Aorta (tissue), 5 donors: ENCODE measurements around the gene MED12L. TPM values are rescaled to one million over a fixed set of nuclear protein-coding genes. Genes with fewer than 3 reads are reported as not detected.

Source experiments
- ATAC-seq: fragments of 200-7000 bp; cut with Tn5 transposase; one replicate; pipeline ENCODE4 v1.9.1; 2022; ENCODE audit warnings: moderate library complexity; ENCODE audit not compliant: low FRiP score
- DNase-seq, 2 donors: peaks; one replicate each; pipeline ENCODE4 v3.0.0-alpha.2; 2020
- H3K27ac ChIP-seq, 2 donors: one replicate each; pipeline ENCODE4 v1.5.1; 2013; ENCODE audit warnings: low read length in 2 of 2, mild to moderate bottlenecking in 2 of 2, moderate library complexity in 2 of 2, control low read depth in 1 of 2, inconsistent platforms in 1 of 2, low read depth in 1 of 2
- H3K27me3 ChIP-seq, 2 donors: one replicate each; pipeline ENCODE4 v1.6.1; 2013; ENCODE audit warnings: control low read depth in 1 of 2, low read length in 1 of 2, mild to moderate bottlenecking in 1 of 2, moderate library complexity in 1 of 2; ENCODE audit not compliant: insufficient read depth in 2 of 2, control insufficient read depth in 1 of 2
- H3K36me3 ChIP-seq, 2 donors: one replicate each; pipeline ENCODE4 v1.6.1; 2013; ENCODE audit warnings: control low read depth in 1 of 2, low read length in 1 of 2, mild to moderate bottlenecking in 1 of 2; ENCODE audit not compliant: insufficient read depth in 2 of 2, control insufficient read depth in 1 of 2
- H3K4me1 ChIP-seq, 2 donors: one replicate each; pipeline ENCODE4 v1.6.1; 2013; ENCODE audit warnings: low read length in 2 of 2, control low read depth in 1 of 2, mild to moderate bottlenecking in 1 of 2, moderate library complexity in 1 of 2; ENCODE audit not compliant: insufficient read depth in 2 of 2, control insufficient read depth in 1 of 2
- H3K4me3 ChIP-seq, 2 donors: one replicate each; pipeline ENCODE4 v1.5.1; 2013; ENCODE audit warnings: low read length in 2 of 2, control low read depth in 1 of 2, mild to moderate bottlenecking in 1 of 2
- H3K9me3 ChIP-seq: one replicate; pipeline ENCODE4 v1.6.1; 2013; ENCODE audit warnings: mild to moderate bottlenecking, low read length; ENCODE audit not compliant: control insufficient read depth
- WGBS, 2 donors: extraction: QIAGEN DNeasy Blood & Tissue Kit; methylation state at CpG; one replicate each; pipeline ENCODE4 v1.1.7; 2013; 5-methylcytosine and 5-hydroxymethylcytosine counted together
- intact Hi-C, 2 donors: fragments of 100-400 bp; cut with DNase I; formaldehyde crosslinking; loops; one replicate each; pipeline versions ENCODE4 v1.14.2 to v1.15.0; 2022
- polyA plus RNA-seq, 2 donors: library from polyadenylated mRNA; stranded (reverse); fragments of 200-250 nt; gene quantifications; one replicate each; pipeline ENCODE4 v1.2.3, GENCODE V29; 2013
- total RNA-seq, 2 donors: library from RNA; stranded (reverse); fragmentation: NEBNext Ultra II Directional; extraction: Animal tissue kit (Norgen Biotek cat#: 25700); gene quantifications; one replicate each; pipeline ENCODE4 v1.2.1, GENCODE V29; 2021
- donor health status: healthy with polysubstance abuse.
- donor health status: Bipolar disorder and iron deficiency.
- donor health status: DM: no; HTN: no; CAD: no.
- donor health status: DM: no; HTN: no; CAD: no.
- donor health status: DM: yes; HTN: yes; CAD: no.

The MED12L gene
- total and polyA plus RNA-seq, 4 donors = 1.1 to 2.3 TPM; not detected in 2

- H3K4me1 ChIP-seq = no peaks in the 10 kb centered on the region
- H3K36me3 ChIP-seq = no peaks in the 10 kb centered on the region
- intact Hi-C loops = no loop called here
- ATAC-seq (no peak), DNase-seq (no peak)
- H3K4me3 ChIP-seq = no peak overlapping the region
- no peak overlapping the region for H3K27ac ChIP-seq
- no peaks in the 10 kb centered on the region for H3K9me3 ChIP-seq
- H3K27me3 ChIP-seq = no peaks in the 10 kb centered on the region
Observed at GRCh38 chr3:151318313-151318712, 232.8 kb downstream of the MED12L start.

DNA sequence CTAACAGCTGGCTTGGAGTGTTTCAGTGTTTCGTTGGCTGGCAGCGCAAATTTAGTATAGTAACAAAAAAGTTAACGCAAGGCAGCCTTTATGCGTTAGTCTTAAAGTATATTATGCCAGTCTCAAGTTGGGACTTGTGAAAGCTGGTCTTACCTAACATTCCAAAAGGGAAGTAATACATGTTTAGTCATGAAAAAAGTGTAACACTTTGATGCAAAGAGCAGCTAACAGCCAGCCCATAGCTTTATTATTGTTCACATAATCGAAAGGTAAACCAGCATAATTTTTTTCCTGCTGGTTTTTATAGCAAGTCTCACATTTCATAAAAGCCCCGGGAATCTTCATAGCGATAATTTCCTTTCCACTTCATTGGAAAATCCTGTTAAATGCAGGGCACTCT lies 233.5 kb downstream of the MED12L start:
- Histone ChIP-seq H3K4me3 (no peak overlapping the region), H3K4me1 (no peaks in the 10 kb centered on the region), H3K9me3 (no peaks in the 10 kb centered on the region), H3K27ac (no peak overlapping the region), H3K36me3 (no peaks in the 10 kb centered on the region), H3K27me3 (no peaks in the 10 kb centered on the region)
- intact Hi-C loops = no loop called here
- WGBS, 2 donors = 91 to 92% methylated on average over 7 of the region's 7 CpGs
- DNase-seq (no peak), ATAC-seq (no peak)

DNA sequence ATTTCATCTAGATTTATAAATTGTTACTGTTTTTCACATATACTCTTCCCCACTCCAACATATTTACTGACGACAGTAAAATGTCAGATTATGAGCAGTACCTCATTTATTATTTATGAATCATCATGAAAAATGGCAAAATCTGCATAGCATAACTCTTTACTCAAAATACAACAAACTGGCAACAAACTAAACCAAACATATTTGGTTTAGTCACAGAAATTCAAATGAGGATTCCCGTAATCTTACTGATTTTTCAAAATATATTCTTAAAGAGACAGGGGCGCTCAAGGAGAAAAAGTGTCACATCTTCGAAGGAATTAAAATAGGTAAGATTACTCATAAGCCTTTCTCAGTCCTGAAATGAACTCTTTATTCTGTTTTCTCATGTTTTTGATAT lies 234.2 kb downstream of the MED12L start:
- H3K9me3 ChIP-seq = no peaks in the 10 kb centered on the region
- no peak overlapping the region for H3K4me3 ChIP-seq
- no peak for DNase-seq
- no peak for ATAC-seq
- 85 to 90% methylated on average over 4 of the region's 4 CpGs for WGBS, 2 donors
- no peaks in the 10 kb centered on the region for H3K27me3 ChIP-seq
- H3K27ac ChIP-seq = no peak overlapping the region
- no peaks in the 10 kb centered on the region for H3K4me1 ChIP-seq
- intact Hi-C loops = no loop called here
- H3K36me3 ChIP-seq = no peaks in the 10 kb centered on the region

DNA sequence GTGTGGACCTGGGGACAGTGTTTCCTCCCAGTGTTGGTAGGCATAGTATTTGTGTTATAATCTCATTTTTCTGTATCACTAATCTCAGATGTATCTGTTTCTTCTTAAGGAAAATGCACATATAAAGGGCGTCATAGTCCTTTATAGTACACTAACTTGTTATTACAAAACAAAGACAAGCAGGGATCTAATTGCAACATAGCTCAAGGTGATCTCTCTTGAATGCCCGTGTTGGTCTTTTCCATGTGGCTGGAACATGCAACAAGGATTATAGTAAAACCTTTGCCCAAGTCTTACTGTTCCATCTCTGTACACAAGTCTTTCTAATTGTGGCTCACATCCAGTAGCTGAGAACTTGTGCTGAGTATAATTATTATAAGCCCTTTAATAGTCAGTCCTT lies 234.7 kb downstream of the MED12L start:
- intact Hi-C loops = no loop called here
- ATAC-seq = no peak
- Histone ChIP-seq H3K27me3 (no peaks in the 10 kb centered on the region), H3K36me3 (no peaks in the 10 kb centered on the region), H3K27ac (no peak overlapping the region), H3K4me1 (no peaks in the 10 kb centered on the region), H3K4me3 (no peak overlapping the region), H3K9me3 (no peaks in the 10 kb centered on the region)
- no peak for DNase-seq
- 95 to 96% methylated on average over 2 of the region's 2 CpGs for WGBS, 2 donors

DNA sequence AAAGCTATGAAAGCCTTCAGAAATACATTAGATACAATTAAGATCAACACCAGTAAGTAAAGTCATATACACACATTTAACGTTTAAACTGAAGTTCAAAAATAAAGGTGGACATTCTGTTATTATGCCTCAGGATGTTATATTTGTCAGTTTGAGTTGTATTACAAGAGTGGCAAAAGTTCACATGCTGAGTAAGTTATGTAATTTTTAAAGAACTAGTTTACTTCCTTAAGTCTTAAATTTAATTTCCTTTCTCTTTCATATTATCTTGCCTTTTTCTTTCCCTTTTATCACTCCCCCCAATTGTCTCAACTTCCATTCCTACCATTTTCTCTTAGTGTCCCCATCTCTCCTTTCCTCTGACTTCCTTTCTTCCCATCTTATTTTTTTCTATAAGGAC lies 236.1 kb downstream of the MED12L start:
- no peak for ATAC-seq
- Histone ChIP-seq H3K9me3 (no peaks in the 10 kb centered on the region), H3K4me1 (no peaks in the 10 kb centered on the region), H3K27ac (no peak overlapping the region), H3K27me3 (no peaks in the 10 kb centered on the region), H3K4me3 (no peak overlapping the region), H3K36me3 (no peaks in the 10 kb centered on the region)
- intact Hi-C loops = no loop called here
- DNase-seq = no peak
- WGBS, 2 donors = 61 to 75% methylated on average over 1 of the region's 1 CpG

- DNase-seq (no peak), ATAC-seq (no peak)
- Histone ChIP-seq H3K9me3 (no peaks in the 10 kb centered on the region), H3K4me1 (no peaks in the 10 kb centered on the region), H3K27me3 (no peaks in the 10 kb centered on the region), H3K36me3 (no peaks in the 10 kb centered on the region), H3K27ac (no peak overlapping the region), H3K4me3 (no peak overlapping the region)
- intact Hi-C loops = no loop called here
- 97 to 100% methylated on average over 1 of the region's 1 CpG for WGBS, 2 donors
Observed at GRCh38 chr3:151322511-151322910, 237.0 kb downstream of the MED12L start.

- no peaks in the 10 kb centered on the region for H3K36me3 ChIP-seq
- H3K27ac ChIP-seq = no peak overlapping the region
- 15 to 16% methylated on average over 3 of the region's 3 CpGs for WGBS, 2 donors
- intact Hi-C loops = loop anchor here in 1 of 2 donors (5.0 kb wide), 1 partner anchor 100 kb away; no protein-coding TSS in a partner anchor
- ATAC-seq (no peak), DNase-seq (no peak)
- no peaks in the 10 kb centered on the region for H3K4me1 ChIP-seq
- no peaks in the 10 kb centered on the region for H3K27me3 ChIP-seq
- no peak overlapping the region for H3K4me3 ChIP-seq
- H3K9me3 ChIP-seq = no peaks in the 10 kb centered on the region
Observed at GRCh38 chr3:151327571-151328198, 242.2 kb downstream of the MED12L start.

DNA sequence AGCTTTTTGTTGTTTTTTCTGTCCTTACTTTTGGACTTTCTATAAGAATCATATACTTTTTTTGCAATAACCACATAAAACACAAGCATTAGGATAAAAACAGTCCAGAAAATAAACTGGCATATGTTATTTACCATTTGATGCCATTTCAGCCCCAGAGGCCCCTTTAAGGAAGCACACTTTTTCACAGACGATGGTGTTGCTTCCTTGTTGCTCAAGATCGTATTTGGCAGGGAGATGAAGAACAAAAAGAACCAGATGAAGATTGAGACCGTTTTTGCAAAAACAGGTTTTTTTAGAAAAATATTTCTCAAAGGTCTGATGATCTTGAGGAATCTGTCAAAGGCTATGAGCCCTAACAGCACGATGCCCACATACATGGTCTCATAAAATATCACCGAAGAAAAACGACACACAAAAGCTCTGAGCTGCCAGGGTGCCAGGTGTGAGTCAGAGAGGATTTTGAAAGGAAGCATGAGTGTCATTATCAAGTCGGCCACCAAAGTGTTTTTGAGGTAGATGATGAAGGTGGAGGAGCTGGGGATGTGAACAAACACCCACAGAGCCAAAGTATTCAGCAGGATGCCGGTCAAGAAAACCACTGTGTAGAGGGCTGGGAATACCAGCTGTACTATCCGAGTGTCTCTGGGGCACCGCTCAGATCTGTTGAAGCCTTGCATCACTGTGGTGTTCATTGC lies 243.0 kb downstream of the MED12L start:
- intact Hi-C loops = loop anchor here in 1 of 2 donors (5.0 kb wide), 1 partner anchor 101 kb away; no protein-coding TSS in a partner anchor
- H3K27ac ChIP-seq = no peak overlapping the region
- WGBS, 2 donors = 63 to 70% methylated on average over 10 of the region's 10 CpGs
- H3K36me3 ChIP-seq = no peaks in the 10 kb centered on the region
- DNase-seq = no peak
- H3K4me3 ChIP-seq = no peak overlapping the region
- H3K27me3 ChIP-seq = no peaks in the 10 kb centered on the region
- H3K9me3 ChIP-seq = no peaks in the 10 kb centered on the region
- H3K4me1 ChIP-seq = no peaks in the 10 kb centered on the region
- no peak for ATAC-seq

DNA sequence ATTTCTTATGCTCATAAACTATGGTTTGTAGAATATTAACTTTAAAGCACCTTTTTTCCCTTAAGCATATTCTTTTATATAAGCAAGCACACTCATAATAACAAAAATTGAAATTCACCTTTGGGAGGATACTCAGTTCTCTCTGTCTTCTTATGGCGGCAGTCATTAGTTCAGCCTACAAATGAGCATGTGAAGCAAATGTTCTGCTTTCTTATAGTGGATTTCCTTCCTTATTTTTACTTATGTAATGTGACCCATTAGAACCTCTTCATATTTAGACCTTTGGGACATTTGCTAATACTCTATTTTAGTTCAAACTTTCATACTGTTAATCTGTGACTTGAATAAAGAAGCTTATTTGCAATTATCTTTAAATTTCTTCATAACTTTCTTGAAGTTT lies 243.9 kb downstream of the MED12L start, which contains the start of gene P2RY13:
TSS of gene P2RY13 (minus strand) at position 187 of the 400 bp plus-strand sequence. CDS start at position 166, 21 bp downstream.
- 97 to 100% methylated on average over 1 of the region's 1 CpG for WGBS, 2 donors
- no peak for ATAC-seq
- Histone ChIP-seq H3K27me3 (no peaks in the 10 kb centered on the region), H3K9me3 (no peaks in the 10 kb centered on the region), H3K4me1 (no peaks in the 10 kb centered on the region), H3K27ac (no peak within 1 kb of the TSS), H3K4me3 (no peak within 1 kb of the TSS), H3K36me3 (no peaks in the 10 kb centered on the region)
- DNase-seq = no peak
- intact Hi-C loops = loop anchor here in 1 of 2 donors (5.0 kb wide), 1 partner anchor 102 kb away; no protein-coding TSS in a partner anchor
